ENCODE measurements around the gene CARD9.

DNA sequence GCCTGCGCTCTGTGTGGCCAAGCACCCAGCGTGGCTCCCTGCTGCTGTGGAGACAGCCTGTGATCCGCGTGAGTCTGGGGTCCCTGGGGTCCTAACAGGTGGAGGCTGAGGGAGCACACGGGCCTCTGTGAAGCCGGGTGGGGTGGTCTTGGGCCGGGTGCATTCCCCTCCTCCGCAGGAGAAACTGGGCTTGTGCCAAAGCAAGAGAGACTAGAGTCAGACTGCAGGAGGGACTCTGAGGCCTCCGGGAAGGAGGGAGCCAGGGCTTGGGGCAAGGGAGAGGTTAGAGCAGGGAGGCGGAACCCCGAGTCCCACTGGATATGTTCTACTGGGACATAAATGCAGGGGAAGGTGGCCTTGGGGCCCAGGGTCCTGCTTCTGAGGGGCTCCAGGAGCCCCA is 20.4 kb downstream of the CARD9 start:
- TF ChIP-seq, protein P1, sequence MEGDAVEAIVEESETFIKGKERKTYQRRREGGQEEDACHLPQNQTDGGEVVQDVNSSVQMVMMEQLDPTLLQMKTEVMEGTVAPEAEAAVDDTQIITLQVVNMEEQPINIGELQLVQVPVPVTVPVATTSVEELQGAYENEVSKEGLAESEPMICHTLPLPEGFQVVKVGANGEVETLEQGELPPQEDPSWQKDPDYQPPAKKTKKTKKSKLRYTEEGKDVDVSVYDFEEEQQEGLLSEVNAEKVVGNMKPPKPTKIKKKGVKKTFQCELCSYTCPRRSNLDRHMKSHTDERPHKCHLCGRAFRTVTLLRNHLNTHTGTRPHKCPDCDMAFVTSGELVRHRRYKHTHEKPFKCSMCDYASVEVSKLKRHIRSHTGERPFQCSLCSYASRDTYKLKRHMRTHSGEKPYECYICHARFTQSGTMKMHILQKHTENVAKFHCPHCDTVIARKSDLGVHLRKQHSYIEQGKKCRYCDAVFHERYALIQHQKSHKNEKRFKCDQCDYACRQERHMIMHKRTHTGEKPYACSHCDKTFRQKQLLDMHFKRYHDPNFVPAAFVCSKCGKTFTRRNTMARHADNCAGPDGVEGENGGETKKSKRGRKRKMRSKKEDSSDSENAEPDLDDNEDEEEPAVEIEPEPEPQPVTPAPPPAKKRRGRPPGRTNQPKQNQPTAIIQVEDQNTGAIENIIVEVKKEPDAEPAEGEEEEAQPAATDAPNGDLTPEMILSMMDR (IDR thresholded peaks at IDR 0.05; ENCODE audit: low read length), result no peak
- TF ChIP-seq EZH2 (IDR thresholded peaks at IDR 0.05; ENCODE audit: borderline replicate concordance, low read length), result no peak

Data from OCI-LY1 (cell line).